Activated CD8-positive, alpha-beta memory T cell treated with anti-CD3 and anti-CD28 coated beads, Interleukin-2, amount 10 ng/mL, durations not matched to agents 7 days and 5 days (primary cell): ENCODE results near the gene SBSN. TPM values are rescaled to one million over a fixed set of nuclear protein-coding genes. Genes with fewer than 3 reads are reported as not detected.
A peak's percentile ranks its signal among the peaks of the same experiment; 100 is the strongest.

Source experiments
- ATAC-seq: fragments of 150-1000 bp; cut with Tn5 transposase; one replicate; pipeline ENCODE4 v1.10.0; 2021; ENCODE audit warnings: moderate library complexity
- CTCF ChIA-PET: fragments of 350-600 bp; sonication (Branson Sonifier 250); formaldehyde crosslinking; loops from one replicate; lab custom pipeline; 2021; ENCODE audit warnings: antibody characterized with exemption; lab: Charles Lee
- DNase-seq: peaks from one replicate; pipeline ENCODE4 v3.0.0-alpha.2; 2020
- H3K27ac Mint-ChIP-seq: one replicate; pipeline ENCODE4 v1.8.0; 2021; ENCODE audit warnings: mild to moderate bottlenecking, mixed read lengths
- H3K27me3 Mint-ChIP-seq: one replicate; pipeline ENCODE4 v1.8.0; 2021; ENCODE audit warnings: mixed read lengths
- H3K36me3 Mint-ChIP-seq: one replicate; pipeline ENCODE4 v1.8.0; 2021; ENCODE audit warnings: mild to moderate bottlenecking, mixed read lengths
- H3K4me1 Mint-ChIP-seq: one replicate; pipeline ENCODE4 v1.8.0; 2021; ENCODE audit warnings: mixed read lengths
- H3K4me3 Mint-ChIP-seq: one replicate; pipeline ENCODE4 v1.8.0; 2021; ENCODE audit warnings: mild to moderate bottlenecking, moderate library complexity, mixed read lengths
- H3K9me3 Mint-ChIP-seq: one replicate; pipeline ENCODE4 v1.8.0; 2022; ENCODE audit warnings: low read depth, mixed read lengths
- total RNA-seq, 2 experiments: library from RNA; stranded (reverse); gene quantifications; one replicate each; pipeline ENCODE4 v1.2.3, GENCODE V29; 2021

Gene SBSN
- total RNA-seq, 2 experiments from 2014 or later: not detected

- no peaks in the 10 kb centered on the region for H3K27me3 Mint-ChIP-seq
- H3K36me3 Mint-ChIP-seq: no peaks in the 10 kb centered on the region
- ATAC-seq (no peak), DNase-seq (no peak)
- H3K4me3 Mint-ChIP-seq: no peak overlapping the region
- CTCF ChIA-PET: interaction anchor here (0.6 to 2.9 kb wide), 13 partner anchors 8 to 381 kb away, joined by 3 to 13 read pairs (median 5); partner anchors contain the start of genes COX6B1 and HAUS5
- no peak overlapping the region for H3K27ac Mint-ChIP-seq
- no peaks in the 10 kb centered on the region for H3K9me3 Mint-ChIP-seq
- peaks cover 19% of the 10 kb centered on the region for H3K4me1 Mint-ChIP-seq
Measured at GRCh38 chr19:35549879-35550523, 21.9 kb upstream of the SBSN start.

GRCh38 chr19:35549174-35549788 lies 21.2 kb upstream of the SBSN start:
- ATAC-seq (no peak), DNase-seq (peak; percentile 68)
- Mint-ChIP-seq H3K27me3 (no peaks in the 10 kb centered on the region), H3K36me3 (peaks cover 2% of the 10 kb centered on the region), H3K4me1 (peaks cover 25% of the 10 kb centered on the region), H3K27ac (no peak overlapping the region), H3K9me3 (no peaks in the 10 kb centered on the region), H3K4me3 (no peak overlapping the region)
- CTCF ChIA-PET: interaction anchor here (0.6 to 2.9 kb wide), 23 partner anchors 9 to 382 kb away, joined by 3 to 13 read pairs (median 4); partner anchors contain the start of genes COX6B1 and HAUS5

- ATAC-seq (no peak), DNase-seq (no peak)
- CTCF ChIA-PET: interaction anchor here (1.1 to 1.8 kb wide), 2 partner anchors 31 to 46 kb away, joined by 3 to 4 read pairs; no protein-coding TSS in a partner anchor
- Mint-ChIP-seq H3K27me3 (no peaks in the 10 kb centered on the region), H3K9me3 (no peaks in the 10 kb centered on the region), H3K4me3 (peak overlapping the region; percentile 84), H3K27ac (peak overlapping the region; percentile 84), H3K36me3 (peaks cover 3% of the 10 kb centered on the region), H3K4me1 (peaks cover 30% of the 10 kb centered on the region)
Measured at GRCh38 chr19:35546532-35546931, 18.4 kb upstream of the SBSN start.

GRCh38 chr19:35545855-35546381 lies 17.8 kb upstream of the SBSN start:
- H3K9me3 Mint-ChIP-seq: no peaks in the 10 kb centered on the region
- H3K4me3 Mint-ChIP-seq: peak overlapping the region; percentile 84
- H3K4me1 Mint-ChIP-seq: peaks cover 30% of the 10 kb centered on the region
- peaks cover 3% of the 10 kb centered on the region for H3K36me3 Mint-ChIP-seq
- no peaks in the 10 kb centered on the region for H3K27me3 Mint-ChIP-seq
- ATAC-seq: peak; percentile 73
- CTCF ChIA-PET: interaction anchor here (1.1 kb wide), 1 partner anchor 47 kb away, joined by 3 read pairs; no protein-coding TSS in a partner anchor
- DNase-seq: peak; percentile 79
- peak overlapping the region; percentile 84 for H3K27ac Mint-ChIP-seq

GRCh38 chr19:35545001-35545854 lies 17.1 kb upstream of the SBSN start, which contains the start of gene TMEM147:
TSS of gene TMEM147 (plus strand) at chr19:35545626. CDS start at chr19:35545740, 114 bp downstream.
- peak; percentile 90 for ATAC-seq
- H3K4me3 Mint-ChIP-seq: peak within 1 kb of the TSS; percentile 84
- CTCF ChIA-PET: interaction anchor here (1.0 to 1.6 kb wide), 2 partner anchors 35 to 275 kb away, joined by 3 to 8 read pairs; no protein-coding TSS in a partner anchor
- H3K27me3 Mint-ChIP-seq: no peaks in the 10 kb centered on the region
- peaks cover 3% of the 10 kb centered on the region for H3K36me3 Mint-ChIP-seq
- H3K27ac Mint-ChIP-seq: peak within 1 kb of the TSS; percentile 84
- H3K4me1 Mint-ChIP-seq: peaks cover 30% of the 10 kb centered on the region
- DNase-seq: peak; percentile 90
- no peaks in the 10 kb centered on the region for H3K9me3 Mint-ChIP-seq

- H3K4me3 Mint-ChIP-seq: peak overlapping the region; percentile 84
- H3K27me3 Mint-ChIP-seq: no peaks in the 10 kb centered on the region
- H3K27ac Mint-ChIP-seq: peak overlapping the region; percentile 78
- ATAC-seq (no peak), DNase-seq (no peak)
- H3K36me3 Mint-ChIP-seq: peaks cover 3% of the 10 kb centered on the region
- CTCF ChIA-PET: interaction anchor here (0.6 to 1.6 kb wide), 3 partner anchors 34 to 276 kb away, joined by 3 to 8 read pairs (median 3); no protein-coding TSS in a partner anchor
- H3K4me1 Mint-ChIP-seq: peaks cover 30% of the 10 kb centered on the region
- no peaks in the 10 kb centered on the region for H3K9me3 Mint-ChIP-seq
Measured at GRCh38 chr19:35544110-35544802, 16.1 kb upstream of the SBSN start.

GRCh38 chr19:35543280-35544109 lies 15.4 kb upstream of the SBSN start:
- no peaks in the 10 kb centered on the region for H3K9me3 Mint-ChIP-seq
- H3K36me3 Mint-ChIP-seq: peaks cover 3% of the 10 kb centered on the region
- CTCF ChIA-PET: interaction anchor here (1.5 to 1.9 kb wide), 3 partner anchors 33 to 49 kb away, joined by 3 to 8 read pairs (median 7); no protein-coding TSS in a partner anchor
- DNase-seq: no peak
- no peak overlapping the region for H3K4me3 Mint-ChIP-seq
- H3K27ac Mint-ChIP-seq: no peak overlapping the region
- H3K4me1 Mint-ChIP-seq: peaks cover 26% of the 10 kb centered on the region
- no peaks in the 10 kb centered on the region for H3K27me3 Mint-ChIP-seq
- no peak for ATAC-seq

- no peak overlapping the region for H3K4me3 Mint-ChIP-seq
- no peak overlapping the region for H3K27ac Mint-ChIP-seq
- no peak for ATAC-seq
- H3K9me3 Mint-ChIP-seq: no peaks in the 10 kb centered on the region
- DNase-seq: no peak
- CTCF ChIA-PET: interaction anchor here (1.5 to 1.9 kb wide), 2 partner anchors 32 to 50 kb away, joined by 3 to 7 read pairs; no protein-coding TSS in a partner anchor
- no peaks in the 10 kb centered on the region for H3K27me3 Mint-ChIP-seq
- H3K4me1 Mint-ChIP-seq: peaks cover 24% of the 10 kb centered on the region
- H3K36me3 Mint-ChIP-seq: peaks cover 3% of the 10 kb centered on the region
Measured at GRCh38 chr19:35542209-35542608, 14.1 kb upstream of the SBSN start.

GRCh38 chr19:35540356-35540927 lies 12.3 kb upstream of the SBSN start:
- H3K4me1 Mint-ChIP-seq: peaks cover 21% of the 10 kb centered on the region
- H3K27ac Mint-ChIP-seq: no peak overlapping the region
- H3K27me3 Mint-ChIP-seq: no peaks in the 10 kb centered on the region
- no peak overlapping the region for H3K4me3 Mint-ChIP-seq
- ATAC-seq (no peak), DNase-seq (no peak)
- CTCF ChIA-PET: no interaction called here
- H3K36me3 Mint-ChIP-seq: peaks cover 3% of the 10 kb centered on the region
- no peaks in the 10 kb centered on the region for H3K9me3 Mint-ChIP-seq

GRCh38 chr19:35539850-35540249 lies 11.7 kb upstream of the SBSN start:
- Mint-ChIP-seq H3K27me3 (peaks cover 2% of the 10 kb centered on the region), H3K9me3 (no peaks in the 10 kb centered on the region), H3K4me3 (no peak overlapping the region), H3K4me1 (peaks cover 20% of the 10 kb centered on the region), H3K36me3 (peaks cover 3% of the 10 kb centered on the region), H3K27ac (no peak overlapping the region)
- no peak for DNase-seq
- CTCF ChIA-PET: no interaction called here
- ATAC-seq: no peak

- peaks cover 7% of the 10 kb centered on the region for H3K27me3 Mint-ChIP-seq
- no peak for DNase-seq
- no peaks in the 10 kb centered on the region for H3K9me3 Mint-ChIP-seq
- H3K36me3 Mint-ChIP-seq: peaks cover 2% of the 10 kb centered on the region
- H3K4me1 Mint-ChIP-seq: peaks cover 15% of the 10 kb centered on the region
- ATAC-seq: no peak
- CTCF ChIA-PET: no interaction called here
- H3K27ac Mint-ChIP-seq: no peak overlapping the region
- no peak overlapping the region for H3K4me3 Mint-ChIP-seq
Measured at GRCh38 chr19:35539314-35539713, 11.2 kb upstream of the SBSN start.
